HFF-Myc (cell line): Measurements from ENCODE around the gene TNKS2.

Experiments
- DNase-seq: peaks from one replicate; pipeline ENCODE4 v3.0.0-alpha.2; 2011; ENCODE audit warnings: low read depth; ENCODE audit errors: extremely low read depth
- H3K4me3 ChIP-seq: replicated peaks from 2 replicates; pipeline ENCODE4 v1.5.1; 2011; ENCODE audit warnings: low read depth, mild to moderate bottlenecking, control low read depth, low read length
- CTCF ChIP-seq: IDR thresholded peaks from 2 replicates; pipeline ENCODE4 v1.5.1; 2012; ENCODE audit warnings: mild to moderate bottlenecking, low read depth, low read length, control low read depth; ENCODE audit errors: missing control alignments

TNKS2 gene

GRCh38 chr10:91908337-91909116, 110.3 kb downstream of the TNKS2 start:
- DNase-seq, result peak; percentile 61
- peak; percentile 40 for TF ChIP-seq CTCF
- peak overlapping the region; percentile 64 for H3K4me3 ChIP-seq

GRCh38 chr10:91909117-91909677, 111.0 kb downstream of the TNKS2 start, which contains the start of gene FGFBP3:
Gene FGFBP3 (minus strand): TSS chr10:91909486. CDS start chr10:91908969, 517 bp downstream.
- no peak for DNase-seq
- no peak for TF ChIP-seq CTCF
- peak within 1 kb of the TSS; percentile 64 for H3K4me3 ChIP-seq

- DNase-seq, result no peak
- no peak for TF ChIP-seq CTCF
- H3K4me3 ChIP-seq, result no peak overlapping the region
Measured at GRCh38 chr10:91910467-91910866, 112.2 kb downstream of the TNKS2 start.
